HepG2 (cell line): ENCODE data around the gene SCFD2. TPM values are rescaled to one million over a fixed set of nuclear protein-coding genes. Genes with fewer than 3 reads are reported as not detected.

Experiments
- ATAC-seq: fragments of 200-7000 bp; cut with Tn5 transposase; 3 replicates; pipeline ENCODE4 v1.9.1; 2020; ENCODE audit warnings: mild to moderate bottlenecking, moderate library complexity
- BruUV-seq: library from RNA; stranded (reverse); fragments of 400-500 nt; replicated peaks from 2 replicates; lab custom pipeline; 2021; lab: Mats Ljungman, UMichigan
- CTCF ChIA-PET: fragments of 300-600 bp; formaldehyde crosslinking; extraction: SDS; loops from one replicate; lab custom pipeline; 2021; ENCODE audit warnings: low total read pairs, inconsistent platforms, low intra/inter-chr PET ratio; lab: Yijun Ruan, JAX
- POLR2A ChIA-PET: fragments of 350-600 bp; sonication (Branson Sonifier 250); formaldehyde crosslinking; loops from one replicate; lab custom pipeline; 2020; ENCODE audit warnings: antibody characterized with exemption, inconsistent platforms; lab: Yijun Ruan, JAX
- DNase-seq: peaks from one replicate; pipeline ENCODE4 v3.0.0-alpha.2; 2015; ENCODE audit warnings: low spot score
- FAIRE-seq: peaks from 3 replicates; lab custom pipeline; 2011; peaks lifted over from hg19 to GRCh38; lab: Jason Lieb, UNC
- H2AFZ ChIP-seq: one replicate; pipeline ENCODE4 v1.6.1; 2011; ENCODE audit warnings: low read length, inconsistent platforms
- H3K27ac ChIP-seq: fragments of 300-600 bp; 3 replicates; pipeline ENCODE4 v1.8.0; 2011; ENCODE audit warnings: mixed run types, mild to moderate bottlenecking, mixed read lengths, low read length, inconsistent platforms; ENCODE audit not compliant: insufficient read depth; ENCODE audit errors: extremely low read length
- H3K27me3 ChIP-seq, 2 experiments: fragments of 200-600 bp in 1 of 2; 2 replicates in 1 of 2; 3 replicates in 1 of 2; pipeline versions ENCODE4 v1.6.0 to v1.8.0; 2011; ENCODE audit warnings: low read length in 2 of 2, mild to moderate bottlenecking in 2 of 2, moderate library complexity in 2 of 2, inconsistent platforms in 1 of 2; ENCODE audit not compliant: insufficient read depth in 2 of 2, control insufficient read depth in 1 of 2
- H3K36me3 ChIP-seq, 2 experiments: fragments of 200-600 bp in 1 of 2; replicated peaks in 1 of 2; 2 replicates in 1 of 2; 3 replicates in 1 of 2; pipeline versions ENCODE4 v1.5.1 to v1.8.0; 2011; ENCODE audit warnings: low read length in 2 of 2, inconsistent platforms in 1 of 2; ENCODE audit not compliant: insufficient read depth in 2 of 2, control insufficient read depth in 1 of 2
- H3K4me1 ChIP-seq: 2 replicates; pipeline ENCODE4 v1.5.1; 2012; ENCODE audit warnings: low read length, inconsistent platforms; ENCODE audit not compliant: insufficient read depth
- H3K4me2 ChIP-seq: 2 replicates; pipeline ENCODE4 v1.6.0; 2011; ENCODE audit warnings: low read depth, low read length, inconsistent platforms
- H3K4me3 ChIP-seq, 3 experiments: fragments of 200-600 bp in 1 of 3; sonication (generic), shearing (Covaris generic) in 1 of 3; replicated peaks in 1 of 3; 2 replicates each; pipeline ENCODE4 v1.5.1; 2011 to 2016; ENCODE audit warnings: low read length in 3 of 3, inconsistent platforms in 2 of 3, low read depth in 2 of 3, mild to moderate bottlenecking in 2 of 3, control low read depth in 1 of 3, mixed read lengths in 1 of 3; ENCODE audit not compliant: insufficient read depth in 1 of 3
- H3K79me2 ChIP-seq: one replicate; pipeline ENCODE4 v1.6.1; 2011; ENCODE audit warnings: low read length, inconsistent platforms; ENCODE audit not compliant: insufficient read depth
- H3K9ac ChIP-seq: 2 replicates; pipeline ENCODE4 v1.6.0; 2011; ENCODE audit warnings: mild to moderate bottlenecking, low read depth, low read length, inconsistent platforms; ENCODE audit not compliant: insufficient read depth
- H3K9me3 ChIP-seq: 2 replicates; pipeline ENCODE4 v1.5.1; 2012; ENCODE audit warnings: mild to moderate bottlenecking, low read length
- H4K20me1 ChIP-seq: 2 replicates; pipeline ENCODE4 v1.6.0; 2011; ENCODE audit warnings: inconsistent platforms, mild to moderate bottlenecking, low read length, moderate library complexity; ENCODE audit not compliant: insufficient read depth
- ZNF263 ChIP-seq: sonication (generic); formaldehyde crosslinking; IDR thresholded peaks from 2 replicates; pipeline ENCODE4 v1.4.0; 2020; ENCODE audit warnings: missing genetic modification reagents
- WGBS: methylation state at CpG from one replicate; pipeline ENCODE4 v1.1.6; 2017; ENCODE audit warnings: low lambda C conversion rate; 5-methylcytosine and 5-hydroxymethylcytosine counted together
- in situ Hi-C: cut with HindIII; loops from 2 replicates; pipeline ENCODE4 v1.10.0; 2017; ENCODE audit warnings: low pct_unique_long_range_greater_than_20kb; ENCODE audit not compliant: extremely low pct_ligation_motif_present
- intact Hi-C: fragments of 100-400 bp; cut with micrococcal nuclease; formaldehyde crosslinking; loops from one replicate; pipeline ENCODE4 v1.10.0; 2022; ENCODE audit not compliant: unreplicated experiment
- polyA plus RNA-seq, 8 experiments: library from polyadenylated mRNA; depleted of rRNA in 3 of 8; stranded (reverse) in 7 of 8; unstranded in 1 of 8; fragments of >200 nt; fragmentation: Illumina TruSeq in 4 of 8; extraction: Trizol in 4 of 8; gene quantifications; 2 replicates each; pipeline versions ENCODE4 v1.2.1 to v1.2.3, GENCODE V29; 2011 to 2016; ENCODE audit warnings: low read depth in 4 of 8, missing spikeins in 1 of 8, mixed read lengths in 1 of 8; ENCODE audit not compliant: insufficient read depth in 1 of 8
- total RNA-seq, 5 experiments: library from RNA; depleted of rRNA; stranded (reverse); fragments of >200 nt; fragmentation: Illumina TruSeq; extraction: Trizol; gene quantifications; 2 replicates each; pipeline ENCODE4 v1.2.3, GENCODE V29; 2016; ENCODE audit warnings: low read depth in 1 of 5
- TF ChIP-seq, protein P1 (sequence below): sonication (generic); formaldehyde crosslinking; conservative IDR thresholded peaks from 2 replicates; pipeline ENCODE4 v1.4.0; 2020; ENCODE audit warnings: missing genetic modification reagents
- TF ChIP-seq, protein P2 (sequence below): sonication (generic); formaldehyde crosslinking; IDR thresholded peaks from 2 replicates; pipeline ENCODE4 v1.8.0; 2022; ENCODE audit warnings: mild to moderate bottlenecking, missing genetic modification reagents, moderate library complexity
- TF ChIP-seq, protein P3 (sequence below): sonication (generic); formaldehyde crosslinking; IDR thresholded peaks from 2 replicates; pipeline ENCODE4 v1.5.1; 2020; ENCODE audit warnings: mild to moderate bottlenecking, missing genetic modification reagents, borderline replicate concordance
- TF ChIP-seq, protein P4 (sequence below): sonication (generic); formaldehyde crosslinking; IDR thresholded peaks from 2 replicates; pipeline ENCODE4 v1.4.0; 2020; ENCODE audit warnings: missing genetic modification reagents

The SCFD2 gene
- total and polyA plus RNA-seq, 2 of the 13 experiments (the other 11 are each of a cell fraction or from before 2014, with no cell fraction given): 4.6 to 15.6 TPM

DNA sequence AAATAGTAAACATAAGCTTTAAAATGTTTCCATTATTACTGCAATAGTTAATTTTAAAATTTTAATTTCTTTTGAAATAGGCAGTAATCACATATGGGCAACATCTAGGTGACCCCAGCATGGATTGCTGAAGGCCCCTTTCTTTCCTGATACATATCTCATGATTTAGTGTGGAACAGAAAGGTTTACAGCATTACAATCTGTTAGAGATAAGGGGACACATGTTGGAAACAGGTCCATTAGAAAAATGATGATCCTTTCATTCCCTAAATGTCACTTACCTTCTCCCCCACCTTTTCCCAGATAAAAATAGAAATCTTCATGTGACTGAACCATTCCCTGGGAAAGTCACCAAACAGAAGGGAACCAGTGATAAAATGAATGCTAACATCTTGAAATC, 413.3 kb downstream of the SCFD2 start:
- CTCF ChIA-PET: no interaction called here
- Histone ChIP-seq H3K4me1 (no peaks in the 10 kb centered on the region; the same call in 1 of the 2 replicates), H3K27me3 (no peaks in the 10 kb centered on the region), H3K79me2 (no peaks in the 10 kb centered on the region), H3K4me2 (no peak overlapping the region), H3K9me3 (no peaks in the 10 kb centered on the region), H2AFZ (no peak overlapping the region), H3K27ac (no peak overlapping the region), H3K9ac (no peak overlapping the region), H3K36me3 (no peaks in the 10 kb centered on the region), H3K4me3 (no peak overlapping the region), H4K20me1 (no peaks in the 10 kb centered on the region)
- no TSS peak for BruUV-seq
- TF ChIP-seq, protein P1, sequence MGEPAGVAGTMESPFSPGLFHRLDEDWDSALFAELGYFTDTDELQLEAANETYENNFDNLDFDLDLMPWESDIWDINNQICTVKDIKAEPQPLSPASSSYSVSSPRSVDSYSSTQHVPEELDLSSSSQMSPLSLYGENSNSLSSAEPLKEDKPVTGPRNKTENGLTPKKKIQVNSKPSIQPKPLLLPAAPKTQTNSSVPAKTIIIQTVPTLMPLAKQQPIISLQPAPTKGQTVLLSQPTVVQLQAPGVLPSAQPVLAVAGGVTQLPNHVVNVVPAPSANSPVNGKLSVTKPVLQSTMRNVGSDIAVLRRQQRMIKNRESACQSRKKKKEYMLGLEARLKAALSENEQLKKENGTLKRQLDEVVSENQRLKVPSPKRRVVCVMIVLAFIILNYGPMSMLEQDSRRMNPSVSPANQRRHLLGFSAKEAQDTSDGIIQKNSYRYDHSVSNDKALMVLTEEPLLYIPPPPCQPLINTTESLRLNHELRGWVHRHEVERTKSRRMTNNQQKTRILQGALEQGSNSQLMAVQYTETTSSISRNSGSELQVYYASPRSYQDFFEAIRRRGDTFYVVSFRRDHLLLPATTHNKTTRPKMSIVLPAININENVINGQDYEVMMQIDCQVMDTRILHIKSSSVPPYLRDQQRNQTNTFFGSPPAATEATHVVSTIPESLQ: no peak
- intact Hi-C loops (no loop called here), in situ Hi-C loops (no loop called here)
- ATAC-seq (no peak), DNase-seq (no peak), FAIRE-seq (no peak)
- POLR2A ChIA-PET: no interaction called here

DNA sequence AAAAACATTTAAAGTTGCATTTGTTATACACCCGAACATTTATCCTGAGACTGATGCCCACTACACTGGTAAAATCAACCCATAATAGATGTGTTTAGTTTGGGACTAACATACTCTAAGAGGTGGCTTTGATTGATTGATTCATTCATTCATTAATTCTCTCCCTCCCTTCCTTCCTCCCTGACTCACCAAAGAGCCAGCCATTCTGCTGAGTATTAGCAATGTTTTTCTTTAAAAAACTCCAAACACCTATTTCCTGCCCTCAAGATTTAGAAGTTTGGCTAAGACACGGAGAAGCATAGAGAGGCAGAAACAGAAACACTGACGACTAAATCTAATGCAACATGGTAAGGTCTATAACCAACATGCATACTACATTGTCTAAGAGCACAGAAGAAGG, 414.8 kb downstream of the SCFD2 start:
- no peaks in the 10 kb centered on the region for H3K79me2 ChIP-seq
- H3K9me3 ChIP-seq: no peaks in the 10 kb centered on the region
- H2AFZ ChIP-seq: no peak overlapping the region
- H4K20me1 ChIP-seq: no peaks in the 10 kb centered on the region
- no peak overlapping the region for H3K27ac ChIP-seq
- no peak for FAIRE-seq
- CTCF ChIA-PET: no interaction called here
- POLR2A ChIA-PET: no interaction called here
- ATAC-seq: no peak
- intact Hi-C loops (no loop called here), in situ Hi-C loops (no loop called here)
- H3K9ac ChIP-seq: no peak overlapping the region
- no TSS peak for BruUV-seq
- no peaks in the 10 kb centered on the region; the same call in 1 of the 2 replicates for H3K4me1 ChIP-seq
- no peaks in the 10 kb centered on the region for H3K27me3 ChIP-seq
- no peak overlapping the region for H3K4me3 ChIP-seq
- 99% methylated on average over 3 of the region's 3 CpGs for WGBS
- DNase-seq: no peak
- no peak overlapping the region for H3K4me2 ChIP-seq
- no peaks in the 10 kb centered on the region for H3K36me3 ChIP-seq
- no peak for TF ChIP-seq ZNF263
- TF ChIP-seq, protein P2, sequence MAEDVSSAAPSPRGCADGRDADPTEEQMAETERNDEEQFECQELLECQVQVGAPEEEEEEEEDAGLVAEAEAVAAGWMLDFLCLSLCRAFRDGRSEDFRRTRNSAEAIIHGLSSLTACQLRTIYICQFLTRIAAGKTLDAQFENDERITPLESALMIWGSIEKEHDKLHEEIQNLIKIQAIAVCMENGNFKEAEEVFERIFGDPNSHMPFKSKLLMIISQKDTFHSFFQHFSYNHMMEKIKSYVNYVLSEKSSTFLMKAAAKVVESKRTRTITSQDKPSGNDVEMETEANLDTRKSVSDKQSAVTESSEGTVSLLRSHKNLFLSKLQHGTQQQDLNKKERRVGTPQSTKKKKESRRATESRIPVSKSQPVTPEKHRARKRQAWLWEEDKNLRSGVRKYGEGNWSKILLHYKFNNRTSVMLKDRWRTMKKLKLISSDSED: no peak
- TF ChIP-seq, protein P3, sequence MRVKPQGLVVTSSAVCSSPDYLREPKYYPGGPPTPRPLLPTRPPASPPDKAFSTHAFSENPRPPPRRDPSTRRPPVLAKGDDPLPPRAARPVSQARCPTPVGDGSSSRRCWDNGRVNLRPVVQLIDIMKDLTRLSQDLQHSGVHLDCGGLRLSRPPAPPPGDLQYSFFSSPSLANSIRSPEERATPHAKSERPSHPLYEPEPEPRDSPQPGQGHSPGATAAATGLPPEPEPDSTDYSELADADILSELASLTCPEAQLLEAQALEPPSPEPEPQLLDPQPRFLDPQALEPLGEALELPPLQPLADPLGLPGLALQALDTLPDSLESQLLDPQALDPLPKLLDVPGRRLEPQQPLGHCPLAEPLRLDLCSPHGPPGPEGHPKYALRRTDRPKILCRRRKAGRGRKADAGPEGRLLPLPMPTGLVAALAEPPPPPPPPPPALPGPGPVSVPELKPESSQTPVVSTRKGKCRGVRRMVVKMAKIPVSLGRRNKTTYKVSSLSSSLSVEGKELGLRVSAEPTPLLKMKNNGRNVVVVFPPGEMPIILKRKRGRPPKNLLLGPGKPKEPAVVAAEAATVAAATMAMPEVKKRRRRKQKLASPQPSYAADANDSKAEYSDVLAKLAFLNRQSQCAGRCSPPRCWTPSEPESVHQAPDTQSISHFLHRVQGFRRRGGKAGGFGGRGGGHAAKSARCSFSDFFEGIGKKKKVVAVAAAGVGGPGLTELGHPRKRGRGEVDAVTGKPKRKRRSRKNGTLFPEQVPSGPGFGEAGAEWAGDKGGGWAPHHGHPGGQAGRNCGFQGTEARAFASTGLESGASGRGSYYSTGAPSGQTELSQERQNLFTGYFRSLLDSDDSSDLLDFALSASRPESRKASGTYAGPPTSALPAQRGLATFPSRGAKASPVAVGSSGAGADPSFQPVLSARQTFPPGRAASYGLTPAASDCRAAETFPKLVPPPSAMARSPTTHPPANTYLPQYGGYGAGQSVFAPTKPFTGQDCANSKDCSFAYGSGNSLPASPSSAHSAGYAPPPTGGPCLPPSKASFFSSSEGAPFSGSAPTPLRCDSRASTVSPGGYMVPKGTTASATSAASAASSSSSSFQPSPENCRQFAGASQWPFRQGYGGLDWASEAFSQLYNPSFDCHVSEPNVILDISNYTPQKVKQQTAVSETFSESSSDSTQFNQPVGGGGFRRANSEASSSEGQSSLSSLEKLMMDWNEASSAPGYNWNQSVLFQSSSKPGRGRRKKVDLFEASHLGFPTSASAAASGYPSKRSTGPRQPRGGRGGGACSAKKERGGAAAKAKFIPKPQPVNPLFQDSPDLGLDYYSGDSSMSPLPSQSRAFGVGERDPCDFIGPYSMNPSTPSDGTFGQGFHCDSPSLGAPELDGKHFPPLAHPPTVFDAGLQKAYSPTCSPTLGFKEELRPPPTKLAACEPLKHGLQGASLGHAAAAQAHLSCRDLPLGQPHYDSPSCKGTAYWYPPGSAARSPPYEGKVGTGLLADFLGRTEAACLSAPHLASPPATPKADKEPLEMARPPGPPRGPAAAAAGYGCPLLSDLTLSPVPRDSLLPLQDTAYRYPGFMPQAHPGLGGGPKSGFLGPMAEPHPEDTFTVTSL (CRISPR knock-in tag): no peak
- TF ChIP-seq, protein P4, sequence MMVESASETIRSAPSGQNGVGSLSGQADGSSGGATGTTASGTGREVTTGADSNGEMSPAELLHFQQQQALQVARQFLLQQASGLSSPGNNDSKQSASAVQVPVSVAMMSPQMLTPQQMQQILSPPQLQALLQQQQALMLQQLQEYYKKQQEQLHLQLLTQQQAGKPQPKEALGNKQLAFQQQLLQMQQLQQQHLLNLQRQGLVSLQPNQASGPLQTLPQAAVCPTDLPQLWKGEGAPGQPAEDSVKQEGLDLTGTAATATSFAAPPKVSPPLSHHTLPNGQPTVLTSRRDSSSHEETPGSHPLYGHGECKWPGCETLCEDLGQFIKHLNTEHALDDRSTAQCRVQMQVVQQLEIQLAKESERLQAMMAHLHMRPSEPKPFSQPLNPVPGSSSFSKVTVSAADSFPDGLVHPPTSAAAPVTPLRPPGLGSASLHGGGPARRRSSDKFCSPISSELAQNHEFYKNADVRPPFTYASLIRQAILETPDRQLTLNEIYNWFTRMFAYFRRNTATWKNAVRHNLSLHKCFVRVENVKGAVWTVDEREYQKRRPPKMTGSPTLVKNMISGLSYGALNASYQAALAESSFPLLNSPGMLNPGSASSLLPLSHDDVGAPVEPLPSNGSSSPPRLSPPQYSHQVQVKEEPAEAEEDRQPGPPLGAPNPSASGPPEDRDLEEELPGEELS (CRISPR knock-in tag): no peak
